GM23248 (cell line): Measurements from ENCODE around the gene SNRNP40.

ENCODE experiments used
- EZH2 ChIP-seq: fragments of 200-600 bp; sonication (generic); IDR thresholded peaks from 2 replicates; pipeline ENCODE4 v1.6.1; 2018; ENCODE audit warnings: antibody characterized with exemption, mild to moderate bottlenecking; ENCODE audit not compliant: insufficient read depth, poor library complexity, severe bottlenecking
- EZH2phosphoT487 ChIP-seq: fragments of 200-600 bp; sonication (generic); IDR thresholded peaks from 2 replicates; pipeline ENCODE4 v1.6.1; 2018; ENCODE audit warnings: antibody characterized with exemption, moderate library complexity, mild to moderate bottlenecking, low read depth; ENCODE audit not compliant: insufficient read depth

- TF ChIP-seq EZH2: no peak
- TF ChIP-seq EZH2phosphoT487: no peak
Observed at GRCh38 chr1:31266547-31266946, 30.0 kb downstream of the SNRNP40 start.
